SW 1271 (cell line): Measurements from ENCODE around the gene MND1.
"Not testable (repeated sequence)": the region's sequence is repeated elsewhere in the genome, so short reads cannot be mapped to it uniquely, and the experiment has no call there.

ENCODE experiments used
- DNase-seq, 2 experiments: peaks; one replicate each; lab custom pipeline; 2025; lab: John Stamatoyannopoulos, UW

MND1 gene

GRCh38 chr4:153440475-153440874, 96.0 kb downstream of the MND1 start:
- DNase-seq: no peak

GRCh38 chr4:153447175-153447905, 102.9 kb downstream of the MND1 start:
- no peak for DNase-seq

- no peak for DNase-seq
These were observed 103.7 kb downstream of the MND1 start for GRCh38 chr4:153448003-153448731.

GRCh38 chr4:153449338-153449737, 104.8 kb downstream of the MND1 start:
- DNase-seq: no peak

- no peak for DNase-seq
These were observed 106.0 kb downstream of the MND1 start for GRCh38 chr4:153450544-153450917.

GRCh38 chr4:153451145-153451544, 106.7 kb downstream of the MND1 start:
- not testable (repeated sequence) for DNase-seq

- DNase-seq: no peak
These were observed 107.6 kb downstream of the MND1 start for GRCh38 chr4:153451911-153452657.

- DNase-seq: no peak
These were observed 108.3 kb downstream of the MND1 start for GRCh38 chr4:153452658-153453378.

GRCh38 chr4:153453402-153453801, 108.9 kb downstream of the MND1 start:
- DNase-seq: no peak

GRCh38 chr4:153458969-153459368, 114.5 kb downstream of the MND1 start:
- DNase-seq: no peak

GRCh38 chr4:153461549-153461948, 117.1 kb downstream of the MND1 start:
- DNase-seq: not testable (repeated sequence)

GRCh38 chr4:153464068-153464467, 119.6 kb downstream of the MND1 start:
- no peak for DNase-seq
